ENCODE data around the gene HM13.

- TF ChIP-seq POLR2A (IDR thresholded peaks at IDR 0.05) (no peak), POLR2AphosphoS5 (IDR thresholded peaks at IDR 0.05) (no peak)
- TF ChIP-seq, protein P1, sequence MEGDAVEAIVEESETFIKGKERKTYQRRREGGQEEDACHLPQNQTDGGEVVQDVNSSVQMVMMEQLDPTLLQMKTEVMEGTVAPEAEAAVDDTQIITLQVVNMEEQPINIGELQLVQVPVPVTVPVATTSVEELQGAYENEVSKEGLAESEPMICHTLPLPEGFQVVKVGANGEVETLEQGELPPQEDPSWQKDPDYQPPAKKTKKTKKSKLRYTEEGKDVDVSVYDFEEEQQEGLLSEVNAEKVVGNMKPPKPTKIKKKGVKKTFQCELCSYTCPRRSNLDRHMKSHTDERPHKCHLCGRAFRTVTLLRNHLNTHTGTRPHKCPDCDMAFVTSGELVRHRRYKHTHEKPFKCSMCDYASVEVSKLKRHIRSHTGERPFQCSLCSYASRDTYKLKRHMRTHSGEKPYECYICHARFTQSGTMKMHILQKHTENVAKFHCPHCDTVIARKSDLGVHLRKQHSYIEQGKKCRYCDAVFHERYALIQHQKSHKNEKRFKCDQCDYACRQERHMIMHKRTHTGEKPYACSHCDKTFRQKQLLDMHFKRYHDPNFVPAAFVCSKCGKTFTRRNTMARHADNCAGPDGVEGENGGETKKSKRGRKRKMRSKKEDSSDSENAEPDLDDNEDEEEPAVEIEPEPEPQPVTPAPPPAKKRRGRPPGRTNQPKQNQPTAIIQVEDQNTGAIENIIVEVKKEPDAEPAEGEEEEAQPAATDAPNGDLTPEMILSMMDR (IDR thresholded peaks at IDR 0.05) = peak in 1 of 5 experiments; percentile 13
These were observed 57.9 kb downstream of the HM13 start for GRCh38 chr20:31572042-31572700.

Measured in transverse colon (tissue), 4 donors.